Inferior parietal cortex (tissue), 1 donor: ENCODE measurements around the gene MAP4K5.
A peak's percentile ranks its signal among the peaks of the same experiment; 100 is the strongest.

ENCODE experiments used
- DNase-seq: peaks from one replicate; pipeline ENCODE4 v3.0.0-alpha.2; 2016; ENCODE audit errors: extremely low spot score

The MAP4K5 gene

GRCh38 chr14:50476134-50476533 is 56.2 kb downstream of the MAP4K5 start:
- DNase-seq: no peak

- no peak for DNase-seq
Observed at GRCh38 chr14:50475460-50475859, 56.9 kb downstream of the MAP4K5 start.

GRCh38 chr14:50471838-50472465 is 60.4 kb downstream of the MAP4K5 start:
- no peak for DNase-seq

- DNase-seq: no peak
Observed at GRCh38 chr14:50469982-50470381, 62.4 kb downstream of the MAP4K5 start.

- no peak for DNase-seq
Observed at GRCh38 chr14:50462111-50462510, 70.3 kb downstream of the MAP4K5 start.

GRCh38 chr14:50453869-50454268 is 78.5 kb downstream of the MAP4K5 start:
- DNase-seq: no peak

GRCh38 chr14:50452979-50453705 is 79.2 kb downstream of the MAP4K5 start:
- peak; percentile 6 for DNase-seq

GRCh38 chr14:50452296-50452695 is 80.1 kb downstream of the MAP4K5 start:
- DNase-seq: no peak

GRCh38 chr14:50451854-50452253 is 80.5 kb downstream of the MAP4K5 start:
- no peak for DNase-seq

GRCh38 chr14:50447461-50447860 is 84.9 kb downstream of the MAP4K5 start:
- no peak for DNase-seq

- DNase-seq: no peak
Observed at GRCh38 chr14:50434528-50434927, 97.8 kb downstream of the MAP4K5 start.

- no peak for DNase-seq
Observed at GRCh38 chr14:50432131-50432530, 100.2 kb downstream of the MAP4K5 start.

- no peak for DNase-seq
Observed at GRCh38 chr14:50425816-50426215, 106.6 kb downstream of the MAP4K5 start.

GRCh38 chr14:50425105-50425504 is 107.3 kb downstream of the MAP4K5 start:
- no peak for DNase-seq

- DNase-seq: no peak
Observed at GRCh38 chr14:50423529-50423928, 108.8 kb downstream of the MAP4K5 start.

GRCh38 chr14:50421499-50421898 is 110.9 kb downstream of the MAP4K5 start:
- DNase-seq: no peak

GRCh38 chr14:50417853-50418252 is 114.5 kb downstream of the MAP4K5 start:
- DNase-seq: no peak

GRCh38 chr14:50410921-50411320 is 121.4 kb downstream of the MAP4K5 start:
- DNase-seq: no peak

GRCh38 chr14:50410071-50410470 is 122.3 kb downstream of the MAP4K5 start:
- DNase-seq: no peak

- no peak for DNase-seq
Observed at GRCh38 chr14:50407111-50407812, 125.1 kb downstream of the MAP4K5 start.

GRCh38 chr14:50403419-50403818 is 128.9 kb downstream of the MAP4K5 start:
- no peak for DNase-seq

- no peak for DNase-seq
Observed at GRCh38 chr14:50402965-50403364, 129.4 kb downstream of the MAP4K5 start.

GRCh38 chr14:50400461-50400860 is 131.9 kb downstream of the MAP4K5 start:
- no peak for DNase-seq
